Stimulated activated CD4-positive, alpha-beta T cell treated with anti-CD3 and anti-CD28 coated beads, Interleukin-12 subunit alpha, Interleukin-12 subunit beta, amount 100 ng/mL, for 48 hours (primary cell): ENCODE results near the gene RELN.

ENCODE experiments used
- DNase-seq, 3 donors: peaks; one replicate each; pipeline ENCODE4 v3.0.0-alpha.2; 2020; ENCODE audit warnings: low read depth in 2 of 3, low spot score in 1 of 3

Gene RELN

GRCh38 chr7:103592187-103592586 lies 397.3 kb downstream of the RELN start:
- no peak for DNase-seq

- no peak for DNase-seq
Measured at GRCh38 chr7:103580031-103580430, 409.4 kb downstream of the RELN start.

GRCh38 chr7:103577059-103577458 lies 412.4 kb downstream of the RELN start:
- DNase-seq, result no peak

- no peak for DNase-seq
Measured at GRCh38 chr7:103576641-103577040, 412.8 kb downstream of the RELN start.

GRCh38 chr7:103574576-103574975 lies 414.9 kb downstream of the RELN start:
- DNase-seq, result no peak

GRCh38 chr7:103573479-103574058 lies 415.9 kb downstream of the RELN start:
- no peak for DNase-seq

- DNase-seq, result no peak
Measured at GRCh38 chr7:103571586-103571985, 417.9 kb downstream of the RELN start.

- no peak for DNase-seq
Measured at GRCh38 chr7:103569621-103570305, 419.7 kb downstream of the RELN start.

GRCh38 chr7:103564416-103564815 lies 425.0 kb downstream of the RELN start:
- no peak for DNase-seq

- DNase-seq, result no peak
Measured at GRCh38 chr7:103560136-103560535, 429.3 kb downstream of the RELN start.

GRCh38 chr7:103551016-103551415 lies 438.4 kb downstream of the RELN start:
- DNase-seq, result no peak

- DNase-seq, result no peak
Measured at GRCh38 chr7:103549786-103550185, 439.7 kb downstream of the RELN start.

- no peak for DNase-seq
Measured at GRCh38 chr7:103547451-103548284, 441.8 kb downstream of the RELN start.

GRCh38 chr7:103542470-103542869 lies 447.0 kb downstream of the RELN start:
- no peak for DNase-seq

- DNase-seq, result no peak
Measured at GRCh38 chr7:103541947-103542346, 447.5 kb downstream of the RELN start.

GRCh38 chr7:103541026-103541425 lies 448.4 kb downstream of the RELN start:
- DNase-seq, result no peak

GRCh38 chr7:103540338-103540737 lies 449.1 kb downstream of the RELN start:
- DNase-seq, result no peak

- no peak for DNase-seq
Measured at GRCh38 chr7:103539875-103540274, 449.6 kb downstream of the RELN start.

GRCh38 chr7:103538964-103539709 lies 450.3 kb downstream of the RELN start:
- DNase-seq, result no peak

GRCh38 chr7:103533761-103534160 lies 455.7 kb downstream of the RELN start:
- no peak for DNase-seq

GRCh38 chr7:103532955-103533354 lies 456.5 kb downstream of the RELN start:
- DNase-seq, result no peak
